ENCODE results near the gene ARG1. TPM values are rescaled to one million over a fixed set of nuclear protein-coding genes. Genes with fewer than 3 reads are reported as not detected.

Gene ARG1
- total and polyA plus RNA-seq, 2 of the 8 experiments (the other 6 are each of a cell fraction or from before 2014, with no cell fraction given), result not detected

DNA sequence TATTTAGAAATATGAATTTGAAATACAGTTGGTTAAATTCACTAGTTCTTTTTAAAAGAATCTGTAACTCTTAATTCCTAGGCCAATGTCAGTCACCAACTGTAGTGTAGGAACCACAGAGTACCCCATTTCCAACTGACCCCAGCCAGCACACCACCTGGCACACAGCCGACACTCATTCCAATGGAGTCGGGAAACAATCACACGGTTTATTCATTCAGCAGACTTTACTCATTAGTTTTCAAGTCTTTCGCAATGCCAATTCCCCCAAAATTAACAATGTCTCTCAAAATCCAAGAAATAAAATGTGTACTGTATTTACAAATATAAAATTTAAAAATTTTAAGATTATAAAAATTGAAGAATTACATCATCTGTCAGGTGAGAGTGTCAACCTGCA is 13.5 kb downstream of the ARG1 start (continued):
- TF ChIP-seq SP2 (IDR thresholded peaks at IDR 0.05; ENCODE audit: low read length) (no peak), RFX5 (IDR thresholded peaks at IDR 0.05; ENCODE audit: borderline replicate concordance, low read depth, low read length) (no peak)

Data from H1 (cell line).